Naive thymus-derived CD8-positive, alpha-beta T cell (primary cell): ENCODE results near the gene HDAC4. TPM values are rescaled to one million over a fixed set of nuclear protein-coding genes. Genes with fewer than 3 reads are reported as not detected.

ENCODE experiments used
- ATAC-seq, 2 donors: fragments of 150-1000 bp; cut with Tn5 transposase in 1 of 2; sonication (Bioruptor Pico), chemical (Tn5 transposase) in 1 of 2; 1 replicate in 1 of 2; 2 replicates in 1 of 2; pipeline ENCODE4 v1.10.0; 2021; ENCODE audit warnings: mild to moderate bottlenecking in 2 of 2, moderate library complexity in 2 of 2
- POLR2A ChIA-PET: fragments of 350-600 bp; sonication (Branson Sonifier 250); formaldehyde crosslinking; loops from one replicate; lab custom pipeline; 2021; ENCODE audit warnings: antibody characterized with exemption; lab: Charles Lee
- DNase-seq, 10 donors: peaks; one replicate each; pipeline versions ENCODE4 v3.0.0 to v3.0.0-alpha.2; 2020 to 2022
- H3K27ac Mint-ChIP-seq, 10 donors: one replicate each; pipeline ENCODE4 v1.8.0; 2020 to 2022; ENCODE audit warnings: mild to moderate bottlenecking in 10 of 10, mixed read lengths in 10 of 10, moderate library complexity in 4 of 10, inconsistent platforms in 1 of 10
- H3K27me3 Mint-ChIP-seq, 5 donors: one replicate each; pipeline ENCODE4 v1.8.0; 2021 to 2022; ENCODE audit warnings: mixed read lengths in 5 of 5
- H3K36me3 Mint-ChIP-seq, 3 donors: one replicate each; pipeline ENCODE4 v1.8.0; 2020 to 2022; ENCODE audit warnings: mixed read lengths in 3 of 3, mild to moderate bottlenecking in 2 of 3, inconsistent platforms in 1 of 3
- H3K4me1 Mint-ChIP-seq, 4 donors: one replicate each; pipeline ENCODE4 v1.8.0; 2021 to 2022; ENCODE audit warnings: mixed read lengths in 4 of 4
- H3K4me3 Mint-ChIP-seq, 10 donors: one replicate each; pipeline ENCODE4 v1.8.0; 2020 to 2022; ENCODE audit warnings: mild to moderate bottlenecking in 10 of 10, mixed read lengths in 10 of 10, moderate library complexity in 6 of 10, inconsistent platforms in 1 of 10
- H3K9me3 Mint-ChIP-seq, 9 donors: one replicate each; pipeline ENCODE4 v1.8.0; 2020 to 2022; ENCODE audit warnings: mixed read lengths in 9 of 9, mild to moderate bottlenecking in 3 of 9, inconsistent platforms in 1 of 9, moderate library complexity in 1 of 9
- polyA plus RNA-seq, 3 donors: library from polyadenylated mRNA; unstranded; fragments of 300-500 nt; fragmentation: Illumina TruSeq; gene quantifications; one replicate each; pipeline ENCODE4 v1.2.3, GENCODE V29; 2021
- total RNA-seq, 8 experiments: library from RNA in 2 of 8; stranded (reverse) in 2 of 8; gene quantifications; one replicate each; pipeline ENCODE4 v1.2.3 and lab custom pipeline; 2021 to 2026

Gene HDAC4
- total and polyA plus RNA-seq, 5 experiments from 2014 or later, result 2.8 to 37.3 (median 10.1) TPM

DNA sequence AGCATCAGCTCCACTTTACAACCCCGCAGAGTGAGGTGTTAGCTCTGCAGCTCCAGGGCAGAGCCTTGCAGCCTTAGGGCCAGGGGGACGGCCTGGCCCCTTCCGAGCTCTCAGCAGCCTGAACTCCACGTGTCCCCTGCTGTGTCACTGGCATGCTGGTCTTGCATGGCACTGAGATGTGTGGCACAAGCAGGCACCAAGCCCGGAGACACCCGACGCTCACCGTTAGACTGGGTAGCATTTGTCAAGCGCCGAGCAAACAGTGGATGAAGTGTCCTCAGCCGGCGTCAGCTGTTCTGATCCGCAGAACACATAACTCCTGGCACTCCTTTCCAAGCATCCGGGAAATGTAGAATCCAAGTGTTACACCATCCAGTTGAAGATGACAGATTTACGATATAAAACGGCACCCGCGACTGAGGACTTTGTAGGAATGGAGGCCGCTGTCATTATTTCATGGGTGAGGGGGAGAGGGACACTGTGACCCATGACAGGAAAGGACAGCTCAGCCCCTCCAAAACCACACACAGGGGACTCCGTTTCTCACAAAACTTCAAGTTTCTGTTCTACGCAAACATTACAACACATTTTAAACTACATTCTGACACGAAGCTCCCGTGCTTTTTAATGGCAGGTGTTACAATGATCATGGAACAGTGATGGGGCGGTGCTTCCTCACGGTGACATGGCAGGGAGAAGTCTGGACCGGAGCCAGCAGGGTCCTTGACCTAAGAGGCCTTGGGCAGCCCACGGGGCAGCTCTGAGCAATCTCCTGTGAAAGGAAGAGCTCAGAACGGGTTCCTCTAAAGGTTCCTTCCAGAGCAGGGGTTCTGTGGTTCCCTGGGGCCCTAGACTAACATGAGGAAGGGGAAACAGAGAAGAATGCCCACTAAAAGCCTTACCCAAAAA is 89.4 kb downstream of the HDAC4 start:
- POLR2A ChIA-PET, result interaction anchor here (0.8 to 0.9 kb wide), 3 partner anchors 10 to 15 kb away, joined by 3 to 7 read pairs (median 3); no protein-coding TSS in a partner anchor
- ATAC-seq, result no peak
- no peaks in the 10 kb centered on the region for H3K27me3 Mint-ChIP-seq
- no peak overlapping the region for H3K4me3 Mint-ChIP-seq
- peaks cover 0 to 3% (median 0%) of the 10 kb centered on the region in 9 donors for H3K9me3 Mint-ChIP-seq
- DNase-seq, result peak in 1 of 10 donors; percentile 11
- H3K27ac Mint-ChIP-seq, result peak overlapping the region in 1 of 10 donors; percentile 52
- peaks cover 6 to 26% (median 15%) of the 10 kb centered on the region in 4 donors for H3K4me1 Mint-ChIP-seq
- peaks cover 0 to 1% (median 0%) of the 10 kb centered on the region in 3 donors for H3K36me3 Mint-ChIP-seq

- Mint-ChIP-seq H3K36me3 (peaks cover 0 to 1% (median 0%) of the 10 kb centered on the region in 3 donors), H3K4me3 (no peak overlapping the region), H3K9me3 (peaks cover 0 to 3% (median 0%) of the 10 kb centered on the region in 9 donors), H3K27ac (peak overlapping the region in 1 of 10 donors; percentile 62), H3K27me3 (no peaks in the 10 kb centered on the region), H3K4me1 (peaks cover 4 to 25% (median 12%) of the 10 kb centered on the region in 4 donors)
- DNase-seq, result peak in 3 of 10 donors; percentile 0 to 35 (median 8)
- POLR2A ChIA-PET, result interaction anchor here (0.8 kb wide), 1 partner anchor 14 kb away, joined by 7 read pairs; no protein-coding TSS in a partner anchor
- no peak for ATAC-seq
These were observed 90.3 kb downstream of the HDAC4 start for GRCh38 chr2:239310401-239311061.

GRCh38 chr2:239309398-239310245 is 91.2 kb downstream of the HDAC4 start:
- no peak for ATAC-seq
- peak in 2 of 10 donors; percentile 0 to 7 for DNase-seq
- H3K27me3 Mint-ChIP-seq, result no peaks in the 10 kb centered on the region
- H3K4me3 Mint-ChIP-seq, result no peak overlapping the region
- POLR2A ChIA-PET, result interaction anchor here (1.2 to 1.3 kb wide), 2 partner anchors 9 to 12 kb away, joined by 3 read pairs; no protein-coding TSS in a partner anchor
- peaks cover 0 to 1% (median 0%) of the 10 kb centered on the region in 3 donors for H3K36me3 Mint-ChIP-seq
- peaks cover 0 to 3% (median 0%) of the 10 kb centered on the region in 9 donors for H3K9me3 Mint-ChIP-seq
- peak overlapping the region in 4 of 10 donors; percentile 21 to 62 (median 34) for H3K27ac Mint-ChIP-seq
- peaks cover 4 to 22% (median 7%) of the 10 kb centered on the region in 4 donors for H3K4me1 Mint-ChIP-seq

DNA sequence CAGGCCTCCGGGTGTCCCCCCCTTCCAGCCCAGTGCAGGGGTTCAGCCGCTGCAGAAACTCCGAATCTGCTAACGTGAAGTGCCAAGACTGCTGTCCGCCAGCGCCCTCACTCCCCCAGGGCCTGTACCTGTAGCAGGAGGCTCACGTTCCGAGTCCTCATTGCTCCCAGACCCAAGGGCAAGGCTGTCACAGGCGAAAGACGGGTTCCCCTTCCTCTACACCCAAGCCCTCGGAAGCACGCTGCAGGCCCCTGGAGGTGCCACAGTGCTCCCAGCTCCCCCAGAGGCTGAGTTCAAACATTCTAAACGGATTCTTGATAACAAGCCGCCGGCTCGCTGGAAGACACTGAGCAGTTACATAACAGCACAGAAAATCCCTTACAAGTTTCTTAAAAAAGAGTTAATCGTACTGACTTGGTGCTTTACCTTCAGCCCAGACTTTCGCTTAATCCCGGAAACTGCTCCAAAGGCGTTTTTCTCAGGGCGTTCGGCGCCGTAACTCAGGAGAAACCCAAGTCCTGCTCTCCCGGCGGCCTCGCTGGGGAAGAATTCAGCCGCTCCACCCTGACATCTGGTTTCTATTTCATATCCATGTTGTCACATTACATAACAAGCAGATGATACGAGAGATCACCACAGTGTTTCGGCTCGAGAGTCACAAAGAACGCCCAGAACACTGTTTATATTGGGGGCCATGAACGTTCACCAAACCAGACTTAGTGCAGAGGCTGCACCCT is 92.0 kb downstream of the HDAC4 start:
- POLR2A ChIA-PET, result interaction anchor here (1.0 to 1.3 kb wide), 5 partner anchors 10 to 43 kb away, joined by 3 to 4 read pairs (median 3); no protein-coding TSS in a partner anchor
- H3K27ac Mint-ChIP-seq, result peak overlapping the region in 3 of 10 donors; percentile 21 to 49 (median 40)

GRCh38 chr2:239307921-239308613 is 92.8 kb downstream of the HDAC4 start:
- Mint-ChIP-seq H3K9me3 (no peaks in the 10 kb centered on the region), H3K4me1 (peaks cover 14 to 36% (median 19%) of the 10 kb centered on the region in 4 donors), H3K27ac (peak overlapping the region in 1 of 10 donors; percentile 40), H3K36me3 (peaks cover 0 to 1% (median 0%) of the 10 kb centered on the region in 3 donors), H3K27me3 (no peaks in the 10 kb centered on the region), H3K4me3 (no peak overlapping the region)
- POLR2A ChIA-PET, result interaction anchor here (1.0 to 1.6 kb wide), 6 partner anchors 10 to 42 kb away, joined by 3 to 12 read pairs (median 3); no protein-coding TSS in a partner anchor
- DNase-seq (no peak), ATAC-seq (no peak)

More for the DNA sequence above, 92.0 kb downstream of the HDAC4 start:
- ATAC-seq (no peak), DNase-seq (no peak)
- Mint-ChIP-seq H3K9me3 (no peaks in the 10 kb centered on the region), H3K4me3 (peak overlapping the region in 1 of 10 donors; percentile 38), H3K36me3 (peaks cover 0 to 1% (median 0%) of the 10 kb centered on the region in 3 donors), H3K4me1 (peaks cover 7 to 29% (median 12%) of the 10 kb centered on the region in 4 donors), H3K27me3 (no peaks in the 10 kb centered on the region)

DNA sequence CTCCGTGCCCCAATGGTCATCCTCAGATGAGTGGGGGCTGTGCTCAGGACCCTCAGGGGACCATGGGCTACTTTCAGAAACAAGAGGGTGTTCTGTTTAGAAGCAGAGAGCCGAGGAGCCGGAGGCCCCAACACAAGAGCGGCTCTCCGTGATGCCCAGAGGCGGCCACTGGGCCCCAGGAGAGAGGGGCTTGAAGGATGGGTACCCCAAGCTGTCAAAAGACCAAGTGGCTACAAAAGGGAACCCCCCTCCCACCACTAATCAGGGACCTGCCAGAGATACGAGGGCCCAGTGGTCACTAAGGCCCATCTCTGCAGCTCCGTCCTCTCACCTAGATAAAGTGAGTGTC is 93.6 kb downstream of the HDAC4 start:
- peaks cover 19 to 40% (median 25%) of the 10 kb centered on the region in 4 donors for H3K4me1 Mint-ChIP-seq
- POLR2A ChIA-PET, result interaction anchor here (1.3 to 1.6 kb wide), 3 partner anchors 9 to 14 kb away, joined by 3 to 12 read pairs (median 5); no protein-coding TSS in a partner anchor
- H3K36me3 Mint-ChIP-seq, result peaks cover 0 to 1% (median 0%) of the 10 kb centered on the region in 3 donors
- ATAC-seq (no peak), DNase-seq (peak in 1 of 10 donors; percentile 31)
- no peak overlapping the region for H3K27ac Mint-ChIP-seq
- H3K4me3 Mint-ChIP-seq, result no peak overlapping the region
- H3K27me3 Mint-ChIP-seq, result no peaks in the 10 kb centered on the region
- no peaks in the 10 kb centered on the region for H3K9me3 Mint-ChIP-seq

DNA sequence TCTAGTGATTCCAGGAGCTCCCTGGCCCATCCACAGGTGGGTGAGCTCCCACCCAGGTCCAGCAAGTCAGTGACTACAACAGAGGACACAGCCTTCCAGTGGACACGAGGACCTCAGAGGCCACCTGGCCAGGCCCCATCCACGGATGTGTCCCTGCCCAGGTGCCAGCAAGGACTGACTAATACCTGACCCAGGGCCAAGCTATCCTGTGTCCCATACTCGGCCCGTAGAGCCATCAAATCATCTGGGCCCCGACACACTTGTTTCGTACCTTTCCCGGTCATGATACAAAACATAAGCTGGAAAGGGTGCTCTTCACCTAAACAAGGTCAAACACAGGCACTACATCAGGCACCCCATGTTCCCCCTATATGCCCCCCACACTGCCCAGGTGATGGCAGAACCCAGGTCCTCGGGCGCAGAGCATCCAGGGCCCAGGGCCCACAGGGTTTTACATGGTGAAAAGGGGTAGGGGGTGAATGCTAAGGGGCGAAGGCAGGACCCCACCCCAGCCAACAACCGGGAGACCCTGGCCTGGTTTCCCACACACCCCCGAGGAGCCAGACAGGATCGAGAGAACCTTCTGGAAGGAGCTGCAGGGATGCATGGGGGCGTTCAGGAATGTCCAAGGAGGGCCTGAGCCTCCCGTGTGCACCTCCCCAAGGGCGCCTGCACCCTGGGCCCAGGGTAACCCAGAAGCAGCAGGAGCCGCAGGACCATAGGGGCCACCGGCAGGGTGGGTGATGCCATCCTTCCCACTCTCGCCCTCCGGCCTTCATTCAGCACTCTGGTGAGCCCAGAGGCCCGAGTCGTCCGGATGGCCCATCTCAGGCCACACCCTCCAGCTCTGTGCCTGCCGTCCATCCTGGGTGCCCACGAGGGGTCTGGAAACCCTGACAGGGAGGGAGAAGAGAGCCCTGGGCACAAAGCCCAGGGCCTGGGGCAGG is 94.3 kb downstream of the HDAC4 start:
- peaks cover 26 to 43% (median 30%) of the 10 kb centered on the region in 4 donors for H3K4me1 Mint-ChIP-seq
- H3K27ac Mint-ChIP-seq, result peak overlapping the region in 1 of 10 donors; percentile 41
- DNase-seq (no peak), ATAC-seq (no peak)
- H3K27me3 Mint-ChIP-seq, result no peaks in the 10 kb centered on the region
- POLR2A ChIA-PET, result interaction anchor here (1.3 to 1.6 kb wide), 3 partner anchors 9 to 14 kb away, joined by 3 to 12 read pairs (median 5); no protein-coding TSS in a partner anchor
- no peaks in the 10 kb centered on the region for H3K9me3 Mint-ChIP-seq
- no peaks in the 10 kb centered on the region for H3K36me3 Mint-ChIP-seq
- no peak overlapping the region for H3K4me3 Mint-ChIP-seq

DNA sequence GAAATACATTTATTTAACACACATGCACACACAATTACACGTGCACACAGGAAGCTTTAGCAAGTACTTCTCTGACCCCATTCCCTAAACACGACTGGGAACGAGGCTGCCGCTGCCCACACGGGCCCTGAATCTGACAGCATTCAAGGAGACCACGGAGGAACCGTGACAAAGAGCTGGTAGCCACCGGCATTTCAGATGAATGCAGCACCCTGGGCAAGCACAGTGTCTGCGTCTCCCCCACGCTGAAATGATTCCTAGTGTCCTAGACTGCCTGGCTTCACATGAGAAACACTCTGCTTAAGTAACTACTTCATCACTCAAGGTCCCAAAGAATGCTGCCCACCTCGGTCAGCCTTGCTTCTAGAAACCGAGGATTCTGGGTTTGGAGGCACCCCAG is 95.0 kb downstream of the HDAC4 start:
- Mint-ChIP-seq H3K9me3 (no peaks in the 10 kb centered on the region), H3K4me1 (peaks cover 32 to 48% (median 38%) of the 10 kb centered on the region in 4 donors), H3K27ac (peak overlapping the region in 2 of 10 donors; percentile 37 to 66), H3K36me3 (no peaks in the 10 kb centered on the region), H3K4me3 (no peak overlapping the region), H3K27me3 (no peaks in the 10 kb centered on the region)
- ATAC-seq (no peak), DNase-seq (no peak)
- POLR2A ChIA-PET, result interaction anchor here (1.6 kb wide), 1 partner anchor 15 kb away, joined by 5 read pairs; no protein-coding TSS in a partner anchor

- ATAC-seq (no peak), DNase-seq (no peak)
- peaks cover 32 to 50% (median 40%) of the 10 kb centered on the region in 4 donors for H3K4me1 Mint-ChIP-seq
- H3K27me3 Mint-ChIP-seq, result no peaks in the 10 kb centered on the region
- H3K9me3 Mint-ChIP-seq, result no peaks in the 10 kb centered on the region
- H3K4me3 Mint-ChIP-seq, result no peak overlapping the region
- H3K36me3 Mint-ChIP-seq, result no peaks in the 10 kb centered on the region
- no peak overlapping the region for H3K27ac Mint-ChIP-seq
- POLR2A ChIA-PET, result interaction anchor here (2.0 kb wide), 1 partner anchor 12 kb away, joined by 5 read pairs; no protein-coding TSS in a partner anchor
These were observed 95.6 kb downstream of the HDAC4 start for GRCh38 chr2:239305222-239305575.
